Upper lobe of right lung (tissue), 1 donor: ENCODE results near the gene PVALB. TPM values are rescaled to one million over a fixed set of nuclear protein-coding genes. Genes with fewer than 3 reads are reported as not detected.

Experiments
- ATAC-seq: fragments of 200-7000 bp; cut with Tn5 transposase; one replicate; pipeline ENCODE4 v1.9.1; 2020; ENCODE audit warnings: mild to moderate bottlenecking, moderate library complexity
- DNase-seq: peaks from one replicate; pipeline ENCODE4 v3.0.0-alpha.2; 2020
- H3K27ac ChIP-seq: fragments of 200-600 bp; one replicate; pipeline ENCODE4 v1.8.0; 2022
- H3K27me3 ChIP-seq: fragments of 200-600 bp; one replicate; pipeline ENCODE4 v1.8.0; 2022; ENCODE audit warnings: mild to moderate bottlenecking
- H3K36me3 ChIP-seq: fragments of 200-600 bp; one replicate; pipeline ENCODE4 v1.8.0; 2022
- H3K4me1 ChIP-seq: fragments of 200-600 bp; one replicate; pipeline ENCODE4 v1.8.0; 2022
- H3K4me3 ChIP-seq: fragments of 200-600 bp; one replicate; pipeline ENCODE4 v1.8.0; 2022; ENCODE audit warnings: mild to moderate bottlenecking
- H3K9me3 ChIP-seq: fragments of 200-600 bp; one replicate; pipeline ENCODE4 v1.8.0; 2022
- CTCF ChIP-seq: fragments of 200-600 bp; IDR thresholded peaks from one replicate; pipeline ENCODE4 v1.8.0; 2022; ENCODE audit warnings: antibody characterized with exemption
- intact Hi-C: fragments of 100-400 bp; cut with DNase I; formaldehyde crosslinking; loops from one replicate; pipeline ENCODE4 v1.11.0; 2022
- total RNA-seq: library from RNA; stranded (reverse); fragmentation: NEBNext Ultra II Directional; extraction: Animal tissue kit (Norgen Biotek cat#: 25700); gene quantifications from one replicate; pipeline ENCODE4 v1.2.1, GENCODE V29; 2021
- donor health status: DM: no; HTN: yes; CAD: no; lungs with severe emphysema.

Gene PVALB
- total RNA-seq, 1 donor from 2014 or later, result 2.5 TPM

GRCh38 chr22:36817525-36817848 lies 652 bp upstream of the PVALB start:
- no peak overlapping the region for H3K4me3 ChIP-seq
- no peaks in the 10 kb centered on the region for H3K36me3 ChIP-seq
- peaks cover 14% of the 10 kb centered on the region for H3K4me1 ChIP-seq
- intact Hi-C loops, result no loop called here
- TF ChIP-seq CTCF, result no peak
- peaks cover 68% of the 10 kb centered on the region for H3K27me3 ChIP-seq
- no peak for ATAC-seq
- no peak for DNase-seq
- H3K9me3 ChIP-seq, result no peaks in the 10 kb centered on the region
- no peak overlapping the region for H3K27ac ChIP-seq

- DNase-seq, result no peak
- peak; percentile 37 for ATAC-seq
- no peak for TF ChIP-seq CTCF
- Histone ChIP-seq H3K27me3 (peaks cover 72% of the 10 kb centered on the region), H3K36me3 (no peaks in the 10 kb centered on the region), H3K4me3 (peak overlapping the region; percentile 36), H3K4me1 (peaks cover 14% of the 10 kb centered on the region), H3K9me3 (no peaks in the 10 kb centered on the region), H3K27ac (no peak overlapping the region)
- intact Hi-C loops, result no loop called here
Observed at GRCh38 chr22:36816339-36816635, 548 bp downstream of the PVALB start.

GRCh38 chr22:36815558-36816338 lies 1.1 kb downstream of the PVALB start:
- ATAC-seq (no peak), DNase-seq (no peak)
- H3K27me3 ChIP-seq, result peaks cover 72% of the 10 kb centered on the region
- H3K27ac ChIP-seq, result no peak overlapping the region
- peaks cover 14% of the 10 kb centered on the region for H3K4me1 ChIP-seq
- TF ChIP-seq CTCF, result no peak
- H3K36me3 ChIP-seq, result no peaks in the 10 kb centered on the region
- intact Hi-C loops, result no loop called here
- H3K9me3 ChIP-seq, result no peaks in the 10 kb centered on the region
- H3K4me3 ChIP-seq, result no peak overlapping the region

- no peak for ATAC-seq
- peaks cover 65% of the 10 kb centered on the region for H3K27me3 ChIP-seq
- no peak for DNase-seq
- H3K9me3 ChIP-seq, result no peaks in the 10 kb centered on the region
- H3K4me3 ChIP-seq, result no peak overlapping the region
- intact Hi-C loops, result no loop called here
- H3K4me1 ChIP-seq, result peaks cover 14% of the 10 kb centered on the region
- H3K27ac ChIP-seq, result no peak overlapping the region
- H3K36me3 ChIP-seq, result no peaks in the 10 kb centered on the region
- no peak for TF ChIP-seq CTCF
Observed at GRCh38 chr22:36814801-36815200, 2.0 kb downstream of the PVALB start.

- ATAC-seq (no peak), DNase-seq (no peak)
- no peaks in the 10 kb centered on the region for H3K36me3 ChIP-seq
- H3K9me3 ChIP-seq, result no peaks in the 10 kb centered on the region
- H3K27ac ChIP-seq, result no peak overlapping the region
- intact Hi-C loops, result no loop called here
- TF ChIP-seq CTCF, result no peak
- H3K4me1 ChIP-seq, result peaks cover 2% of the 10 kb centered on the region
- no peak overlapping the region for H3K4me3 ChIP-seq
- H3K27me3 ChIP-seq, result peaks cover 32% of the 10 kb centered on the region
Observed at GRCh38 chr22:36811094-36811800, 5.6 kb downstream of the PVALB start.
